Measurements from ENCODE around the gene KRT78.

GRCh38 chr12:52796839-52797528, 51.8 kb downstream of the KRT78 start:
- TF ChIP-seq CTCF (conservative IDR thresholded peaks at IDR 0.05; ENCODE audit: low read depth, low read length) (no peak), EZH2 (IDR thresholded peaks at IDR 0.05; ENCODE audit: borderline replicate concordance, low read depth, low read length, poor library complexity, severe bottlenecking) (no peak)

Data from A673 (cell line).